Stomach (tissue), 9 donors: ENCODE measurements around the gene CACNA2D3. TPM values are rescaled to one million over a fixed set of nuclear protein-coding genes. Genes with fewer than 3 reads are reported as not detected.

Experiments
- DNase-seq, 2 donors: peaks; one replicate each; pipeline versions ENCODE4 v3.0.0 to v3.0.0-alpha.2; 2013 to 2019
- H3K27ac ChIP-seq, 5 donors: fragments of 200-600 bp in 4 of 5; sonication (generic) in 4 of 5; one replicate each; pipeline ENCODE4 v1.5.1; 2013 to 2019; ENCODE audit warnings: mild to moderate bottlenecking in 1 of 5, moderate library complexity in 1 of 5
- H3K27me3 ChIP-seq, 3 donors: fragments of 200-600 bp; sonication (generic); one replicate each; pipeline ENCODE4 v1.5.1; 2017 to 2019; ENCODE audit warnings: mixed run types in 1 of 3
- H3K36me3 ChIP-seq, 4 donors: fragments of 200-600 bp; sonication (generic); 1 replicate in 3 of 4; 2 replicates in 1 of 4; pipeline ENCODE4 v1.5.1; 2016 to 2019
- H3K4me1 ChIP-seq, 4 donors: fragments of 200-600 bp; sonication (generic); one replicate each; pipeline ENCODE4 v1.5.1; 2016 to 2019
- H3K4me3 ChIP-seq, 4 donors: fragments of 200-600 bp; sonication (generic) in 3 of 4; one replicate each; pipeline ENCODE4 v1.5.1; 2016 to 2019; ENCODE audit warnings: mild to moderate bottlenecking in 1 of 4
- H3K9me3 ChIP-seq, 4 donors: fragments of 200-600 bp; sonication (generic); one replicate each; pipeline ENCODE4 v1.5.1; 2016 to 2019
- EP300 ChIP-seq: sonication (generic); formaldehyde crosslinking; IDR thresholded peaks from one replicate; pipeline ENCODE4 v1.6.1; 2017; ENCODE audit warnings: antibody characterized with exemption
- POLR2A ChIP-seq, 4 donors: fragments of 450-650 bp; IDR thresholded peaks; one replicate each; pipeline ENCODE4 v1.6.1; 2016; ENCODE audit warnings: antibody characterized with exemption in 4 of 4, control low read depth in 2 of 4, mild to moderate bottlenecking in 1 of 4, moderate library complexity in 1 of 4
- POLR2AphosphoS5 ChIP-seq, 3 donors: sonication (generic); formaldehyde crosslinking; IDR thresholded peaks; one replicate each; pipeline ENCODE4 v1.6.1; 2016; ENCODE audit warnings: antibody characterized with exemption in 3 of 3
- WGBS, 5 donors: extraction: QIAGEN DNeasy Blood & Tissue Kit in 3 of 5; methylation state at CpG; one replicate each; pipeline versions ENCODE4 v1.1.5 to v1.1.7; 2013 to 2018; 5-methylcytosine and 5-hydroxymethylcytosine counted together
- intact Hi-C: fragments of 100-400 bp; cut with DNase I; formaldehyde crosslinking; loops from one replicate; pipeline ENCODE4 v1.15.1; 2023; ENCODE audit warnings: low total_unique reads
- polyA plus RNA-seq, 3 donors: library from polyadenylated mRNA; stranded (reverse); fragments of 200-250 nt; gene quantifications; one replicate each; pipeline ENCODE4 v1.2.3, GENCODE V29; 2013
- total RNA-seq, 5 donors: library from RNA; depleted of rRNA; stranded (reverse); fragments of >200 nt; gene quantifications; one replicate each; pipeline versions ENCODE4 v1.1.0 to v1.2.3, GENCODE V29; 2014 to 2016
- TF ChIP-seq, protein P1 (sequence below), 7 experiments: fragments of 450-650 bp in 4 of 7; fragments of 200-600 bp in 3 of 7; sonication (generic) in 3 of 7; IDR thresholded peaks; one replicate each; pipeline ENCODE4 v1.5.1; 2016 to 2019; ENCODE audit warnings: antibody characterized with exemption in 7 of 7, control low read depth in 2 of 7, mild to moderate bottlenecking in 1 of 7
- donor health status: healthy with polysubstance abuse.
- donor health status: Bipolar disorder and iron deficiency.
- donor health status: healthy.

Gene CACNA2D3
- total and polyA plus RNA-seq, 8 donors: 0.56 to 54.0 (median 2.9) TPM; not detected in 1

DNA sequence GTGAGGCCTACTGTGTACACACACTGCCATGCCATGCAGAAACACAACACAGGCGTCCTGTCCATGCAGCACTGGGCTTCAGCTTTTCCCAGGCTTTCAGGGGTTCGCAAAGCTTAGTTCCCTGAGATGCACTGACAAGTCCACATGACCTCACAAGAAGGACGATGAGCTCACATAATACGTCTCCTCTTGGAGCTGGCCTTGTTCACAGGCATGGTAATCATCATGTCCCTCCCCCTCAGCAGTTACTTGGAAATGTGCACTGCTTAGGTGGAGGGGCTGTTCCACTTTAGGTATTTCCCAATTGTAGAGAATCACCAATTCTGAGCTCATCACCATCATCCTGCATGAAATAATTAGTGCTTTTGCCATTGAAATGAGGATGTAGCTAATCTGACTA lies 496.7 kb downstream of the CACNA2D3 start:
- 84 to 90% (median 88%) methylated on average over 4 of the region's 4 CpGs for WGBS, 5 donors
- no peaks in the 10 kb centered on the region for H3K9me3 ChIP-seq

DNA sequence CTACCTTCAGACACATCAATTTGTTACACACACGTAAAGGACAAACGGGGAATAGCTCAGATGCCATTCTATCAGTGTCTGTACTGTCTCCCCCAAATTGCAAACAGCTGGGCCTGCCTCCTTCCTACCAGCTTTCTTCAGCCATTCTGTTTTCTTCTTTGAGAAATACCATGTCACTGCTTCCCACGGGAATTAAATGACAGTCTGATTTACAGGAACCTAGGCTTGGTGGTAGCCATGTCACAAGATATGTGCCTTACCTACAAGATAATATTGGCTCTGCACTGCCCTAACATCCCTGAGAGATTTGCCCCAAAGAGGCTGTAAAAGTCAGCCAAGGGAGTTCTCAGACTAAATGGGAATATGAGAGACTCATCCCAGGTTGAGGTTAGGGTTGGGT lies 497.2 kb downstream of the CACNA2D3 start:
- no peak for DNase-seq
- Histone ChIP-seq H3K27ac (no peak overlapping the region), H3K4me1 (no peaks in the 10 kb centered on the region), H3K27me3 (no peaks in the 10 kb centered on the region), H3K4me3 (no peak overlapping the region), H3K9me3 (no peaks in the 10 kb centered on the region), H3K36me3 (no peaks in the 10 kb centered on the region)
- intact Hi-C loops: no loop called here
- TF ChIP-seq, protein P1, sequence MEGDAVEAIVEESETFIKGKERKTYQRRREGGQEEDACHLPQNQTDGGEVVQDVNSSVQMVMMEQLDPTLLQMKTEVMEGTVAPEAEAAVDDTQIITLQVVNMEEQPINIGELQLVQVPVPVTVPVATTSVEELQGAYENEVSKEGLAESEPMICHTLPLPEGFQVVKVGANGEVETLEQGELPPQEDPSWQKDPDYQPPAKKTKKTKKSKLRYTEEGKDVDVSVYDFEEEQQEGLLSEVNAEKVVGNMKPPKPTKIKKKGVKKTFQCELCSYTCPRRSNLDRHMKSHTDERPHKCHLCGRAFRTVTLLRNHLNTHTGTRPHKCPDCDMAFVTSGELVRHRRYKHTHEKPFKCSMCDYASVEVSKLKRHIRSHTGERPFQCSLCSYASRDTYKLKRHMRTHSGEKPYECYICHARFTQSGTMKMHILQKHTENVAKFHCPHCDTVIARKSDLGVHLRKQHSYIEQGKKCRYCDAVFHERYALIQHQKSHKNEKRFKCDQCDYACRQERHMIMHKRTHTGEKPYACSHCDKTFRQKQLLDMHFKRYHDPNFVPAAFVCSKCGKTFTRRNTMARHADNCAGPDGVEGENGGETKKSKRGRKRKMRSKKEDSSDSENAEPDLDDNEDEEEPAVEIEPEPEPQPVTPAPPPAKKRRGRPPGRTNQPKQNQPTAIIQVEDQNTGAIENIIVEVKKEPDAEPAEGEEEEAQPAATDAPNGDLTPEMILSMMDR (IDR thresholded peaks at IDR 0.05): no peak
- TF ChIP-seq EP300 (no peak), POLR2AphosphoS5 (IDR thresholded peaks at IDR 0.05) (no peak), POLR2A (IDR thresholded peaks at IDR 0.05) (no peak)
- WGBS, 5 donors: 67 to 87% (median 70%) methylated on average over 3 of the region's 3 CpGs

More for the DNA sequence above, 496.7 kb downstream of the CACNA2D3 start:
- H3K27me3 ChIP-seq: no peaks in the 10 kb centered on the region
- TF ChIP-seq POLR2AphosphoS5 (IDR thresholded peaks at IDR 0.05) (no peak), EP300 (no peak), POLR2A (IDR thresholded peaks at IDR 0.05) (no peak)
- TF ChIP-seq, protein P1 (IDR thresholded peaks at IDR 0.05): no peak
- no peak overlapping the region for H3K27ac ChIP-seq
- intact Hi-C loops: no loop called here
- H3K4me1 ChIP-seq: no peaks in the 10 kb centered on the region
- no peak overlapping the region for H3K4me3 ChIP-seq
- DNase-seq: no peak
- no peaks in the 10 kb centered on the region for H3K36me3 ChIP-seq

DNA sequence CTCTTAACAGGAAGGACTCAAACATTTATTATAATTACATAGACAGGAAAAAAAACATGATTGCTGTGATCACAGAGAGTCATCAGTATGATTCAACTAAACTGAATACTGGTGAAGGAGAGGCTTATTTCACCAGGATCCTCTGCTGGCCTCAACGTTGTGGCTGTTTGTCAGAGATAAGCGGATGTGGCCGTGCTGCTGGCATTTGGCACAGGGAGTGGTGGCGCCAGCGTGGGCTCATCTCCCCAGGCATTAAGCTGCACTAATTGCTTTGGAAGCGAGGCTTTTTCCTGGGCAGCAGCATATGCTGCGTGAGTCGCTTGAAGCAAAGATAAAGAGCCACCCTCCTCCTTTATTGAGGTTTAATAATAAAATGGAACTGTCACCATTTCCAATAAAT lies 498.8 kb downstream of the CACNA2D3 start:
- H3K27ac ChIP-seq: no peak overlapping the region
- no peaks in the 10 kb centered on the region for H3K27me3 ChIP-seq
- no peaks in the 10 kb centered on the region for H3K36me3 ChIP-seq
- H3K4me3 ChIP-seq: no peak overlapping the region
- TF ChIP-seq, protein P1 (IDR thresholded peaks at IDR 0.05): no peak
- TF ChIP-seq EP300 (no peak), POLR2A (IDR thresholded peaks at IDR 0.05) (no peak), POLR2AphosphoS5 (IDR thresholded peaks at IDR 0.05) (no peak)
- WGBS, 5 donors: 80 to 84% (median 80%) methylated on average over 8 of the region's 8 CpGs
- DNase-seq: no peak
- no peaks in the 10 kb centered on the region for H3K4me1 ChIP-seq
- H3K9me3 ChIP-seq: peaks cover 0 to 3% (median 0%) of the 10 kb centered on the region in 4 donors
- intact Hi-C loops: no loop called here

DNA sequence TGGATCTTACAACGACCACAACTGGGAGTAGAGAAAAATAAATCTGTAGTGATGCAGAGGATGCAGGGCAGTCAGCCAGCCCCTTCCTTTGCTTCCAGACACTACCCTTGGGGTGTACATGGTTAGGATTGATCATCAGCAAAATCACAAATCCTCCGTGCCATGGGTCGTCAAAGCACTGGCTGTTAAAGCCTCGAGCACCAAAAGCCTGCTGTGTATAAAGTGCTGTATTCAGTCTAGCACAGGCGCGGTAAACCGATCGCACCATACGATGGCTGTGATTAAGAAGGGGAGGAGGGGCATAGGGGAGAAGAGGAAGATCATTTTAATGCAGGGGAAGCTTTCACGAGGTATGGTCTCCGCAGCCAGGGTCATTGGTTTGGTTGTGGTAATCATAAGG lies 500.3 kb downstream of the CACNA2D3 start:
- Histone ChIP-seq H3K36me3 (no peaks in the 10 kb centered on the region), H3K9me3 (peaks cover 0 to 4% (median 0%) of the 10 kb centered on the region in 4 donors), H3K27me3 (no peaks in the 10 kb centered on the region), H3K4me1 (no peaks in the 10 kb centered on the region), H3K4me3 (no peak overlapping the region), H3K27ac (no peak overlapping the region)
- TF ChIP-seq POLR2AphosphoS5 (IDR thresholded peaks at IDR 0.05) (no peak), EP300 (no peak), POLR2A (IDR thresholded peaks at IDR 0.05) (no peak)
- TF ChIP-seq, protein P1 (IDR thresholded peaks at IDR 0.05): no peak
- 84 to 91% (median 87%) methylated on average over 11 of the region's 11 CpGs for WGBS, 5 donors
- intact Hi-C loops: no loop called here
- DNase-seq: no peak
